ENCODE data around the gene FBN3.

DNA sequence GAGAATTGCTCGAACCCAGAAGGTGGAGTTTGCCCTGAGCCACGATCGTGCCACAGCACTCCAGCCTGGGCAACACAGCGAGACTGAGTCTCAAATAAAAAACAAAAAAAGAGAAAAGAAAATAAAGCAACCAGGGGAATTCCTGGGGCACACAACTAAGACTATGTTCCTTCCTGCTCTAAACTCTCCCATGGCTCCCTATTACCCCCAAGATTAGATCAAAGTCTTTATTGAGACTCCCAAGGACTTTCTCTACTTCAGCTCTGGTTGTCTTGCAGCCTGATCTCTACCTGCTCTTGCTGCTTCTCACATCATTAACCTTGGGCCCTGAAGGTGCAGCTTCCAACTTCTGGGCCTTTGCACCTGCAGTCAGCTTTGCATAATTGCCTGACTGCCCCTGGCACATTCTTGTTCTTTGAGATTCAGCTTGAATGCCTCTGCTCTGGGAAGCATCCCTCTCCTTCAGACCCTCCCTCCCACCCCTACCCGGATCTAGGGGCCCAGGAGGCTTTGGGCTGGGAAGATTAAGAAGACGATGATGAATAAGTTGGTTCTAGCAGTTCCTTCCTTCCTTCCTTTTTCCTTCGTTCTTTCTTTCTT is 42.9 kb upstream of the FBN3 start:
- no peak for TF ChIP-seq GATA3 (IDR thresholded peaks at IDR 0.05; ENCODE audit: low read depth, low read length)
- TF ChIP-seq GATA2 (IDR thresholded peaks at IDR 0.05; ENCODE audit: low read depth, low read length) = no peak

All from SH-SY5Y (cell line).